ENCODE data around the gene ROBO2.
"Not testable (repeated sequence)": the region's sequence is repeated elsewhere in the genome, so short reads cannot be mapped to it uniquely, and the experiment has no call there.

ROBO2 gene

DNA sequence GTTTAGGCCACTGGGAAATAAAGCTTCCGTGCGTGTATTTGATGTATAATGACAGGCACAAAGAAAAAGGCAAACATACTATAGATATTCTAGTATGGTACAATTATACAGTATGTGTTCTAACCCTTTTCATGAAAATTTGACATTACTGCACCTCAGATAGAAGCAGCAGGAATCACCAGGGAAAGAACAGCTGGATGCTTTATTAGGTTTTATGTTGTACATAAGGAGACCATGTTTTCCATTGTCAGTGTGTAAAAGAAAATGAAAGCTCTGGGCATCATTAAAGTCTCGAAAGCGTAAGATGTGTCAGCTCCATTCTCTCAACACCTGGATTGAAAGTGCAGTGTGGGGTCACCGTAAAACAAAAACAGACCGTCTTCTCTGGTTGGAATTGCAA is 302.1 kb downstream of the ROBO2 start:
- DNase-seq, result no peak
- ATAC-seq, result no peak

DNA sequence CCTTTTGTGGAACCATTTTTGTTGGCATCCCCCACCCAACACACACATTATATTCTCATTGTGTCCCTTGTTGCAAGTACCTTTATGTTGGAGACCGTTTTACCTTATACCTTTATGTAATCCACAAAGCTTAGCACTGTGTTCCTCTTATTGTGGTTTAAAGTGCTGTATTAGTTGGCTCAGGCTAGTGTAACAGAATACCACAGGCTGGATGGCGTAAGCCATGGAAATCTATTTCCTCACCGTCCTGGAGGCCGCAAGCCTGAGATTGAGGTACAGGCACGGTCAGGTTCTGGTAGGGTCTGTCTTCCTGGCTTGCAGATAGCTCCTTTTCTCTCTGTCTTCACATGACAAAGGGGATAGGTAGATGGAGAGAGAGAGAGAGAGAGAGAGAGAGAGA is 302.8 kb downstream of the ROBO2 start:
- DNase-seq (no peak), ATAC-seq (no peak)

DNA sequence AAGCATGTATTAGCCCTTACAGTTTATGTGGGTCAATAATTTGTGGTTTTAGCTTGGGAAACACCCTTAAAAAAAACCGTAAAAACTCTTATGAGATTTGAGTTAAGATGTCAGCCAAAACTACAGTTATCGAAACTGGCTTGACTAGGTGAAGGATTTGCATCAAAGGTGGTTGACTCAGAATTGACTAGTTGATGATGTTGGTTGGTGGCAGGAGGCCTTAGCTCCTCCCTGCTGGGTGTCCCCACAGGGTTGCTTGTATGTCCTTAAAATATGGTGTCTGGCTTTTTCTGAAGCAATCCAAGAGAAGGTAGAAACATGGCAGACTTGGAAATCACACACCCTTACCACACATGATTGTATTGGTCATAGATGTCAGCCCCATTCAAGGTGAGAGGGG is 305.1 kb downstream of the ROBO2 start:
- ATAC-seq (no peak), DNase-seq (no peak)

DNA sequence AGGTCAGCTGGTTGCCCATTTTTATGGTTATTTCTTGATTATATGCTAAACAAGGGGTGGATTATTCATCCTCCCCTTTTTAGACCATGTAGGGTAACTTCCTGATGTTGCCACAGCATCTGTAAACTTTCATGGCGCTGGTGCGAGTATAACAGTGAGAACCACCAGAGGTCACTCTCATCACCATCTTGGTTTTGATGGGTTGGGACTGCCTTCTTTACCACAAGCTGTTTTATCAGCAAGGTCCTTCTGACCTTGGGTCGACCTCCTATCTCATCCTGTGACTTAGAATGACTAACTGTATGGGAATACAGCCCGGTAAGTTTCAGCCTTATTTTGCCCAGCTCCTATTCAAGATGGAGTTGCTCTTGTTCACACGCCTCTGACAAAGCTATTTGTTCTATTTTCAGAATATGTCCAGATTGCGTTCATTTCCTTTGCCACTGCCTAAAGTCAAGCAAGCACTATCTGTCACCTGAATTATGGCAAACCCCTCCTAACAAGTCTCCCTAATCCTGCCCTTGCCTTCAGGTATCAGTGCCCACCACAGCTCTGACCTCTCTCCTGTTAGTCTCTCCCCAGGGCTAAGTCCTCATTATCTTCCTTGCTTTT is 308.5 kb downstream of the ROBO2 start:
- ATAC-seq (no peak), DNase-seq (no peak)

DNA sequence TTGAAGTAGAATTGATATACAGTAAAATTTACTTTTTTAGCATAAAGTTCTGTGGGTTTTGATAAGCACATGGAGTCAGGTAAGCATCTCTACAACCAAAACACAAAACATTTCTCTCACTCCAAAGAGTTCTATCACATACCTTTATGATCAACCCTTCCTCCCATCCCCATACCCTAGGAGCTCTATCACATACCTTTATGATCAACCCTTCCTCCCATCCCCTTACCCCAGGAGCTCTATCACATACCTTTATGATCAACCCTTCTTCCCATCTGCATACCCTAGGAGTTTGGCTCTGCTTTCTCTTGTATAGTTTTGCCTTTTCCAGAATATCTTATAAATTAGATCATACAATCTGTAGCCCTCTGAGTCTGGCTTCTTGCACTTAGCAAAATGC is 315.1 kb downstream of the ROBO2 start:
- ATAC-seq (no peak), DNase-seq (no peak)

DNA sequence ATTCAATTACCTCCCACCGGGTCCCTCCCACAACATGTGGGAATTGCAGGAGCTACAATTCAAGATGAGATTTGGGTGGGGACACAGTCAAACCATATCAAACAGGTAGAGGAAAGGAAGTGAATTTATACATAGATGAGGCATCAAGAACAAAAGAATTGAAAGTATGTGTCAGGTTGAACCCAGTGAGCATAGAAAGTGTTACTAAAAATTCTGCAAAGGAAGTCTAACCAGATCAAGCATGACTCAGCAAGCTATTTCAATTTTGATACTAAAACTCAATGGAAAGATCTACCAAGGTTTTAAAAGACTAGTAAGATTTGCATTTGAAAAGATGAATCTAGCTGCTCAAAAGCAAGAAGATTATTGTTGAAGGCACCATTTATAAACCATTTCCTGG is 323.0 kb downstream of the ROBO2 start:
- DNase-seq, result no peak
- ATAC-seq, result no peak

DNA sequence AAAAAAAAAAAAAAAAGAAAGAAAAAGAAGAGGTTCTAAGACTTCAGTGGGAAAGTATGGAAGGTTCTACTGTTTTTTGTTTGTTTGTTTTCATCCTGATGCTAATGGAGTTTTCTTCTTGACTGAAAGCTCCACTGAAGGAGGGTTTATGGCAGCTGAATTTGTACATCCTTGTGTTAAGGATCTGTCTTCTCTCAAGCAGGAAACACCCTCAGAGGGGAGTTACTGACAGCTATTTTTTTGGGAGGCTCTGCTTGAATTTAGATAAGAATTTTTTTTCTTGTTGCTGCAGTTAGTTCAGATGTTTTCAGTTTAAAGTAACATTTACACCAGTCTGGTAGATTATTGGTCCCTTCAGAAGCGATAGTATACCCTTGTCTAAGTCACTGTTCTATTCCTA is 325.3 kb downstream of the ROBO2 start:
- ATAC-seq (no peak), DNase-seq (no peak)

DNA sequence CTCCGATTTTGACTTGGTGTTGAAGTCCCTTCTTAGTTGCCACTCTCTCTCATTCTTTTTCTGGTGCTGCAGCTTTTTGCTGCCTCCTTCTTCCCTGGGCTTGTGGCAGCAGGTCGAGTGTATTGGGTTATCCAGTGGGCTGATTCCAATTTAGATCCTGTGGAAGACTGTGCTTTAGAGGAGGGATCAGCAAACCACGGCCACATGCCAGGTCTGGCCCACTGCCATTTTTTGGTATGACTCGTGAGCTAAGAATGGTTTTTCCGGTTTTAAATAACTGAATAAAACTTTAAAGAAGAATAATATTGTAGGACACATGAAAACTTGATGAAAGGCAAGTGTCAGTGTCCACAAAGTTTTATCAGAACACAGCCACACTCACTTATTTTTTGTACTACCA is 330.5 kb downstream of the ROBO2 start:
- no peak for DNase-seq
- no peak for ATAC-seq

DNA sequence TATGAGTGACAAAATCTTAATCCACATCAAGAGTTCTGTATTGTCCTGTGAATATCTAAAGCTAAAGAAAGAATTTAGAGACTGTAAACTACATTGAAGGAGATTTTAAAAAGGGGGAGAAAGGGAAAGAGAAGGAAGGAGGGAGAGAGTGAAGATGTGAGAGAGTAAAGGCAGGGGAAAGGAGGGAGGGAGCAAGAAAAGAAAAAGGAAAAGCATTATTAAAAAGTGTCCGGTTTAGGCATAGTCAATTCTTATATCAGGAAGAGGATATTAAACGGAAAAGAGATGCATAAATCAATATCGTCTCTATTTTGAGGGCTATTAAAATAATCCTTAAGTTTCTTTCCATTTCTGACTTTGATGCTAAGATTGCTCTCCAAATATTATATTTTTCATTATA is 332.1 kb downstream of the ROBO2 start:
- DNase-seq (no peak), ATAC-seq (no peak)

DNA sequence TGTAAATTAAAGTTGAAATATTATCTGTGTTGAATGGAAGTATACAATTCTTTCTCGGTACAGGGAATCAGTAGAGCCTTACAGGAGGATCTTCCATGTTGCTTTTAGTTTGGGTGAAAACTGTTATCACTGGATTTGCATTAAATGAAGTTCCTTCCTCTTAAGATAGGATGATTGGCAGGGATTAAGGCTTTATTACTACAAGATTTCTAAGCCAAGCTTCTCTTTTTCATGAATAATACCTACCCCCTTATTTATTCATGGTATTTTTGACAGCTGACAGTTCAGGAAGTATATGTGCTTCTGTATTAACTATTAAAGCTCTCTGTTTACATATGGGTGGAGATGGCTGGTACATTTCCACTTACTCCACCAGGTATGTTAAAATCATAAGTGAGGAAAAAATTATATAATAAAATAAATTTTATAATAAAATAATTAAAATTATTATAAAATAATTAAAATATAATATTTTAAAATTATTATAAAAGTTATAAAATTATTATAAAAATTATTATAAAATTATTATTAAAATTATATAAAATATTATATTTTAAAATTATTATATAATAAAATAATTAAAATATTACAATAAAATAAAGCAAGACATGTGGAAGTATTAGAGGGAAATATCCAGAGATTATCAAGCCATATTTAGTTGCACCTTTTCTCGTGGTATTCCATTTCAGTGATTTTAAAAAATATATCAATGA is 332.9 kb downstream of the ROBO2 start:
- ATAC-seq, result no peak
- no peak for DNase-seq

DNA sequence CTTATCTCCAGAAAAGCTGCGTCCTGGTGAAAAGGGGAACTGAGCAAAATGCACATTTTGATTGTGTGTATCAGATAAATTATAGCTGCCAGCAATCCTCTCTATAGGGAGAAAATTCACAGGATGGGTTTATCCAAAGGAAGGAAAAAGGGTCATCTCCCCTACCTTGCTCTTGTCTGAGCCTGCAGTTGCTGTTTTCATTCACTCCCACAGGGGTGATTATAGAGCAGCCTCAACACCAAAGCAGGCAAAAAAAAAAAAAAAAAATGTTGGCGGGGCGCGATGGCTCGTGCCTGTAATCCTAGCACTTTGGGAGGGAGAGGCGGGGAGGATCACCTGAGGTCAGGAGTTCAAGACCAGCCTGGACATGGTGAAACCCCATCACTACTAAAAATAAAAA is 333.7 kb downstream of the ROBO2 start:
- no peak for DNase-seq
- ATAC-seq, result no peak

DNA sequence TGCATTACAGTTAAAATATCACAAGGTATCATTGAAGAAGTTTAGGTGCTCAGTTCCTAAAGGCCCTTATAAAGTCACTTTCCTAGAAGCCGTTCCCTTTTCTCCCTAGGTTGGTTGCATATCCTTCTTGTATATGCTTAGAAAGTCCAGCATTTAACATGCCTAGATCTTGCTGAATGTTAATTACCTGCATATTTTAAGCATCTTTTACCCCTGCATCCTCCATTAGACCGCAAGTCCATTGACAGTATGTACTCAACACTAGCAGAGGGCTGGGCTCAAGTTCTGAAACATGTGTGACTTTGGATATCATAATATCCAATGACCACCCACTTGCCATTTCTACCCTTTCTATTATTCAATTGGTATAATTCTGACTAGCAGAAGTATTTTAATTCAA is 336.6 kb downstream of the ROBO2 start:
- DNase-seq (no peak), ATAC-seq (no peak)

DNA sequence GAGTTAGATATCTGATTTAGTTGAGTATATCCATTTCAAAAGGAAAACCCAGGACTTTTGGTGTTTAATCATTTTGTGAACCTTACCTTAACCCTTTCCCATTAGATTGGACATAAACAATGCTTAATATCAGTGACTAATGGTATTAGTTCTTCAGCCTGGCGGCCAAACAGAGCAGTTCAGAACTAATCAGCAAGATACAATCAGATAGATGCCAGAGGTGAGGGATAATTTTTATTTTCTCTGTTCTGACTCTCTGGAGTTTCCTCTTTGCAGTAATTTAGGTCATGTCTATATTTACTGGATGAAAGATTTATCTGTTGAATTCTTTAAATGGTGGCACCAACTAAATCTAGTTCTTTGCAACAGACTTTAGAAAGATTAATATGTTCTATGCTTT is 337.8 kb downstream of the ROBO2 start:
- ATAC-seq (no peak), DNase-seq (no peak)

DNA sequence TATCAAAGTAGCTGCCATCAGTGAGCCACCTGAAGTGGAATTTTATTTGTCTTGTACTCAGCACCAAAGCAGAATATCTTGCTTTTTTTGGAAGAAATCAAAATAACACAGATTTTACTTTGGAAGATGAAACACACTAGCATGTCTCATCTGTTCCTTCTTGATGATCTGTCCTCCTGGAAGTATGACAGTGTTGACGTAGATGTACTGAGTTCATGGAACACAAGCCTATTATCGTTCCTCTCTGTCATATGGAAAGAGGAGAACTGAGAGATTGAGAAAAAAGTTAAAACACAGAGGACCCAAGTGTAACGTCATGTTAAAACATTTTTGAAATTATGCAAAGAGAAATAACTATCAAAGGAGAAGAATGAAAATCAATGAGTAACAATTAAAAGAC is 340.2 kb downstream of the ROBO2 start:
- no peak for DNase-seq
- no peak for ATAC-seq

DNA sequence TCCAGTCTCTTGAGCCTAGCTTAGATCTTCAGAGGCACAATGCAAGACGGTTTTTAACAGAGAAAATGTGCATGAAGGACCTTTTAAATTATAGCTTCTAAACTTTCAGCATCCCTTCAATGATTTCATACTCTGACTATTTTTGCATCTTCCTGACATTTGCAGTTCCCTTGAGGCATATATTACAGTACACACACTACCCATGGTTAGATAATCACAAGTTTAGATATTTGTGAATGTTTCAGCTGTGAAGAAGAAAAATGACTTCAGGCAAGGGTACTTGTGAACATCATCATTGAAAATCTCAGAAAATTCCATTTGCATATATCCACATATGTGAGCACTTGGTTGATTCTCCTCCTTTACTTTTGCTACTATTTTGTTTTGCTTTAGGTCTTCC is 341.5 kb downstream of the ROBO2 start:
- DNase-seq (no peak), ATAC-seq (no peak)

DNA sequence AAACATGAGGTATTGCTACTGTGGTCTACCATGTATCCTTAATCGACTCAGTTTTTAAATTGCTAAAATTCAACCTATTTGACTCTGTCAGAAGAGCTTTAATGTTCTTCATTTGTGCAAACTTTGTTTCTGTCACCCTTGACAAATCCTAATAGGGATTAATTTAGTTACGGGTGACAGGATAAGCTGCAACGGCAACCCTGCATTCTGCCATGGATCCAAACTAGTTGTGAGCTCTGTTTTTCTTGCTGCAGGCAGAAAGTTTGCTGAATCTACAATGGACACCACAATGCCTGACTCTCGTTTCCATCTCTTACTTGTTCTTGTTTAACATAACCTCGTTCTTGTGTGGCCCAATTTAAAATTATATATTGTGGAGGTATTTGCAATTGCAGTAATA is 352.3 kb downstream of the ROBO2 start:
- DNase-seq, result no peak

DNA sequence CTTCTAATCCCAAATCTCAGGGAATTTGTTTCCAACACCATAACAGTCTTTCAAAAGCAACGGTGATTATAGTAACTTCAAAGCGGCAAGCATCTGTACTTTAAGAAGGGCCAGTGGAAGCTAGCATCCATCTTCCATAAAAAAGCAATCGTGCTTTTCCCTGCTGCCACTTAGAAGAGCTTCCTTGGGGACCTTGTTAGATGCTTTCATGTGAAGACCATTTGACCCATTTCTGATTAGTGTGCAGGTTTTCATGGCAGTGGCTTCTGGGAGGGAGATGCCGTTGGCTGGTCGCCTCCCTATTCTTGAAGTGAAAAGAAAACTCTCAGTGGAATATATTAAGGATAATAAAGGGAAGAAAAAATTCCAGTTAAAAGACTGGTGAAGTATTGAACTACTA is 354.1 kb downstream of the ROBO2 start:
- no peak for DNase-seq
- no peak for ATAC-seq

More for the DNA sequence above, 352.3 kb downstream of the ROBO2 start:
- ATAC-seq, result no peak

DNA sequence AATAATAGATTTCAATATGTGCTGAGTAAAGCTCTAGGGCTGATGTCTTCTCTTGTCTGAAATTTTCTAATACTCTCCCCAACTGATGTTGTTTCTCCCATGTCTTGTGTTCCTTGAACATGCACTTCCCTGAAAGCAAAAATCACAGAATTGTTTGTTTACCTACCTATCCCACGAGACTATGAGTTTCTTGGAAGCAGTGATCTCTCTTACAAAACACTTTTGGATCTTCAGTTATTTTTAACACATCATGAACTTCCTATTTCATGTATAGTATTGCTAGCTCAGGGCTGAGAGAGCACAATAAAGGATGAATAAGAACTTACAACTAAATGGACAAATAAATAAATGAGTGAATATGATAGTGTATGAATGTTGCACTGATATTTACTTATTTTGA is 365.0 kb downstream of the ROBO2 start:
- ATAC-seq, result no peak
- no peak for DNase-seq

DNA sequence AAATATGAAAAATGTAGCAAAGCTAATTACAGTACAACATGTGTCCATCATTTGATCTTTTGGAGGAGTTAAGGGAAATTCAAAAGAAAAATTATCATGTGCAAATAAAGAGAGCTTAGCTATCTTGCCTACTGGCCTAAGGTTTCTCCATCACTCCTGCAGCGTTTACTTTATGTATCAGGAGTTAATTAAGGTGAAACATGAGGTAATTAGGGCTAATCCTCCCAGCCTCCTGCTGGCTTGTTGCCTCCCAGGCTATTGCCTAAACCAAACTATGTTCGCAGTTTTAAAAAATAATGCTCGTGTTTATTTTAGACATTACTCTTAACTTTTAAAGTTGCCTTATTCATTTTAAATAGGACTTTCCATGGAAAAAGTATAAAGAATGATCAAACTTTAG is 367.5 kb downstream of the ROBO2 start:
- DNase-seq (no peak), ATAC-seq (no peak)

DNA sequence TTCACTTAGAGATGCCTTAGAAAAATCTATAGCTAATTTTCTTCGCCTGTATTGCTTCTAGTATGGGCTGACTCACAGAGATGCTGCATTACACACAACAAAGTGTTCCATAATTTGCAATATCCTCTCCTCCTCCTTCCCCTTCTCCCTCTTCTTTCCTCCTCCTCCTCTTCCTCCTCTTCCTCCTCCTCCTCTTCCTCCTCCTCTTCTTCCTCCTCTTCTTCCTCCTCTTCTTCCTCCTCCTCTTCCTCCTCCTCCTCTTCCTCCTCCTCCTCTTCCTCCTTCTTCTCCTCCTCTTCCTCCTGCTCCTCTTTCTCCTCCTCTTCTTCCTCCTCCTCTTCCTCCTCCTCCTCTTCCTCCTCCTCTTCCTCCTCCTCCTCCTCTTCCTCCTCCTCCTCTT is 370.4 kb downstream of the ROBO2 start:
- not testable (repeated sequence) for ATAC-seq

DNA sequence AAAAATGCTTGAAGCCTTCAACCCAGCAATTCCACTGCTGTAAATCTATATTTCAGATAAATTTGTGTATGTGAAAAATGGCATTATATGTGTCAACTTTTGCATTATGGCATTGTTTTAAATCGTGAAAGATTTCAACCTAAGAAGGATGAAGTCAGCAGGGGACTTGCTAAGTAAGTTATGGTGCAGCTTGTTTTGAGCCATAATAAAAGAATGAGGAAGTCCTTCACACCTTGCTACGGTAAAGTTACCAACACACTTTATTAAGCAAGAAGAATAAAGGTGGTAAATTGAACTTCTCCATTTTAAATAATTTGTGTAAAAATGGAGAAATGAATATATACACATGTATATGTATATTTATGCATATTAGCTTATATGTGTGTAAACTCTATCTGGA is 371.4 kb downstream of the ROBO2 start:
- no peak for DNase-seq

More for the DNA sequence above, 370.4 kb downstream of the ROBO2 start:
- not testable (repeated sequence) for DNase-seq

DNA sequence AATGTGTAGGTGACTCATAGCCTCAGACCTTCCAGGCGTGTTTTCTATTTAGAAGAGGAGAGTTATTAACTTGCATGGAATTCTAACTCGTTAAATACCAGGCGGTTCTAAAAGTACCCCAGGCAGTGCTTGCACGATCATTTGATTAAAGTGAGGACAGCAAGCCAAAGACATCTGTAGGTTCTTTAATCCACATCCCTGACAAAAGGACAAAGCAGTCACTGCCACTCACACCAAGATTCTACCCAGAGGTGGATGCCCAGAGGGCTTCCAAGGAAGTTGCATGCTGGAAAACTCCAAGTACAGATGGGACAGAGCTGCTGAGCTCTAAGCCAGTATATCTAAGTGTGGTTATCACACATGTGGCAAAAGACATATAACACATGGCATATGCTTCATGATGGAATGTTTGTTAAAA is 372.1 kb downstream of the ROBO2 start:
- DNase-seq (no peak), ATAC-seq (no peak)

More for the DNA sequence above, 371.4 kb downstream of the ROBO2 start:
- no peak for ATAC-seq

DNA sequence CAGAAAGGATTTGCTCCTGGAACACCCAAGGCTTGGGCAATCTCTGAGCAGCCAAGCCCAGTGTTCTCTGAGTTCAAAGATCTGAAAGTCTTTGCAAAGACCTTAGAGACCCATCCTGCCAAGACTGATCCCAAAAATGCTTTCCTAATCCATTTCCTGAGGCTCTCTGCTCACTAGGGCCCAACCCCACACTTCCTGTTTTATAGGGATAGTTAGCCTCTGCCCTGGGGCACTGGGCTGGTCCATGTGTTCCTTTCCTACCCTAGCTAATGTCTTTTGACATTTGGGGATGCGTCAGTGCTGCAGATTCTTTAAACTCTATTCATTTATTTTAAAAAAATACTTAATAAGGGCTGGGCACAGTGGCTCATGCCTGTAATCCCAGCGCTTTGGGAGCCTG is 372.7 kb downstream of the ROBO2 start:
- DNase-seq, result no peak
- no peak for ATAC-seq

DNA sequence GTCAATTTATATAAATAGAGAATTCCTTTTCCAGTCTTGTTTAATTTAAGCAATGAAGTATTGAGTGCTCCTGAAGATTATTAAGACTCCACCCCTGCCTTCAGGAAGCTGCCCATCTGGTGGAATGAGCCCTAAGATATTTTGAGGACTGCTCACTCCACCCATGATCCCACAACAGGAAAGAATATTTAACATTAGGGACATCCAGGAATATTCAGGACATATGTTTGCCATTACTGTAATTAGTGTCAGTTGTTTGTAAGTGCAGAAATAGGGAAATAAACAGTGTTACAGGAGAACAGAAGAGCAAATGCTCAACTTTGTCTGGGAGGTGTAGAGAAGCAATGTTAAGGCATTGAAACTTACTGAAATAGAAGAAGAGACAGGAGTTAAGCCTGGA is 375.0 kb downstream of the ROBO2 start:
- DNase-seq (no peak), ATAC-seq (no peak)

Measured in stimulated activated naive CD8-positive, alpha-beta T cell treated with anti-CD3 and anti-CD28 coated beads, Interleukin-15, Interleukin-2, amounts not matched to agents 100 U/mL and 50 U/mL, for 24 hours (primary cell).